ENCODE data around the gene EXD3.
"Not testable (repeated sequence)": the region's sequence is repeated elsewhere in the genome, so short reads cannot be mapped to it uniquely, and the experiment has no call there.

EXD3 gene

GRCh38 chr9:137416563-137417151 is 6.3 kb downstream of the EXD3 start:
- no peak for DNase-seq (ENCODE audit: low read depth in 1 of 2, low spot score in 1 of 2)
- no peak for TF ChIP-seq JUND (IDR thresholded peaks at IDR 0.05; ENCODE audit: low read depth)
- in situ Hi-C loops (cut with HindIII; ENCODE audit: low pct_unique_long_range_greater_than_20kb, low sequenced_read_pairs): no loop called here

GRCh38 chr9:137416006-137416562 is 6.9 kb downstream of the EXD3 start:
- no peak for DNase-seq (ENCODE audit: low read depth in 1 of 2, low spot score in 1 of 2)
- in situ Hi-C loops (cut with HindIII; ENCODE audit: low pct_unique_long_range_greater_than_20kb, low sequenced_read_pairs): no loop called here
- no peak for TF ChIP-seq JUND (IDR thresholded peaks at IDR 0.05; ENCODE audit: low read depth)

GRCh38 chr9:137415451-137415850 is 7.5 kb downstream of the EXD3 start:
- in situ Hi-C loops (cut with HindIII; ENCODE audit: low pct_unique_long_range_greater_than_20kb, low sequenced_read_pairs): no loop called here
- no peak for DNase-seq (ENCODE audit: low read depth in 1 of 2, low spot score in 1 of 2)
- no peak for TF ChIP-seq JUND (IDR thresholded peaks at IDR 0.05; ENCODE audit: low read depth)

- no peak for TF ChIP-seq JUND (IDR thresholded peaks at IDR 0.05; ENCODE audit: low read depth)
- in situ Hi-C loops (cut with HindIII; ENCODE audit: low pct_unique_long_range_greater_than_20kb, low sequenced_read_pairs): no loop called here
- no peak for DNase-seq (ENCODE audit: low read depth in 1 of 2, low spot score in 1 of 2)
Observed at GRCh38 chr9:137412431-137412830, 10.5 kb downstream of the EXD3 start.

- in situ Hi-C loops (cut with HindIII; ENCODE audit: low pct_unique_long_range_greater_than_20kb, low sequenced_read_pairs): no loop called here
- no peak for TF ChIP-seq JUND (IDR thresholded peaks at IDR 0.05; ENCODE audit: low read depth)
- peak; percentile 91 to 93 for DNase-seq (ENCODE audit: low read depth in 1 of 2, low spot score in 1 of 2)
Observed at GRCh38 chr9:137411645-137412380, 11.1 kb downstream of the EXD3 start.

- no peak for TF ChIP-seq JUND (IDR thresholded peaks at IDR 0.05; ENCODE audit: low read depth)
- no peak for DNase-seq (ENCODE audit: low read depth in 1 of 2, low spot score in 1 of 2)
- in situ Hi-C loops (cut with HindIII; ENCODE audit: low pct_unique_long_range_greater_than_20kb, low sequenced_read_pairs): no loop called here
Observed at GRCh38 chr9:137411260-137411644, 11.7 kb downstream of the EXD3 start.

- in situ Hi-C loops (cut with HindIII; ENCODE audit: low pct_unique_long_range_greater_than_20kb, low sequenced_read_pairs): no loop called here
- no peak for TF ChIP-seq JUND (IDR thresholded peaks at IDR 0.05; ENCODE audit: low read depth)
- no peak for DNase-seq (ENCODE audit: low read depth in 1 of 2, low spot score in 1 of 2)
Observed at GRCh38 chr9:137410891-137411249, 12.1 kb downstream of the EXD3 start.

GRCh38 chr9:137410236-137410890 is 12.6 kb downstream of the EXD3 start:
- in situ Hi-C loops (cut with HindIII; ENCODE audit: low pct_unique_long_range_greater_than_20kb, low sequenced_read_pairs); DNase-seq (ENCODE audit: low read depth in 1 of 2, low spot score in 1 of 2): not testable (repeated sequence)

- in situ Hi-C loops (cut with HindIII; ENCODE audit: low pct_unique_long_range_greater_than_20kb, low sequenced_read_pairs): no loop called here
- DNase-seq (ENCODE audit: low read depth in 1 of 2, low spot score in 1 of 2): no peak
Observed at GRCh38 chr9:137409515-137409914, 13.4 kb downstream of the EXD3 start.

GRCh38 chr9:137408651-137409405 is 14.1 kb downstream of the EXD3 start:
- DNase-seq (ENCODE audit: low read depth in 1 of 2, low spot score in 1 of 2): no peak
- no peak for TF ChIP-seq JUND (IDR thresholded peaks at IDR 0.05; ENCODE audit: low read depth)
- in situ Hi-C loops (cut with HindIII; ENCODE audit: low pct_unique_long_range_greater_than_20kb, low sequenced_read_pairs): no loop called here

More at GRCh38 chr9:137409515-137409914, 13.4 kb downstream of the EXD3 start:
- TF ChIP-seq JUND (IDR thresholded peaks at IDR 0.05; ENCODE audit: low read depth): no peak

GRCh38 chr9:137407590-137408300 is 15.2 kb downstream of the EXD3 start:
- DNase-seq (ENCODE audit: low read depth in 1 of 2, low spot score in 1 of 2): no peak
- no peak for TF ChIP-seq JUND (IDR thresholded peaks at IDR 0.05; ENCODE audit: low read depth)
- in situ Hi-C loops (cut with HindIII; ENCODE audit: low pct_unique_long_range_greater_than_20kb, low sequenced_read_pairs): no loop called here

Data from T47D (cell line).